Right lobe of liver (tissue), 4 donors: ENCODE results near the gene CENPP.

Source experiments
- POLR2A ChIP-seq: fragments of 450-650 bp; IDR thresholded peaks from one replicate; pipeline ENCODE4 v1.6.1; 2017; ENCODE audit warnings: antibody characterized with exemption, mild to moderate bottlenecking
- TF ChIP-seq, protein P1 (sequence below), 4 donors: fragments of 200-600 bp in 3 of 4; fragments of 450-650 bp in 1 of 4; IDR thresholded peaks; one replicate each; pipeline versions ENCODE4 v1.5.1 to v1.8.0; 2016 to 2022; ENCODE audit warnings: antibody characterized with exemption in 4 of 4, mild to moderate bottlenecking in 2 of 4
- donor health status: DM: no; HTN: no; CAD: no.
- donor health status: DM: no; HTN: no; CAD: no.
- donor health status: DM: no; HTN: yes; CAD: no.

DNA sequence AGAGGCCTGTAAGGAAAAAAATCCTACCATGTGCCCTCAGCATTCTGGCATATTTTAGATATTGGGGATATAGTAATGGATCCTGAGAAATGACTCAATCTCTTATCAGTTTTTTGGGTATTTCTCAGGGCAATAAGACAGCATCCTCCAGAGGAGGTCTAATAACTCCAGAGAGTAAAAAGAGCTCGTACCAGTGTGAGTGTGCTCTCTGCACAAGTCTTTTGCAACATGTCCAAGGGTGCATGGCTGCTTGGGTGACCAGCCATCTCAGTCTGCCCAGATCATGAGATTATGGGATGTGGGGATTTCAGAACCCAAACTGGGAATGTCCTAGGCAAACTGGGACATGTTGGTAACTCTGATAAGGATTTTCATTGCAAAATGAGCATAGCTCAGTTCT lies 141.3 kb downstream of the CENPP start:
- TF ChIP-seq, protein P1, sequence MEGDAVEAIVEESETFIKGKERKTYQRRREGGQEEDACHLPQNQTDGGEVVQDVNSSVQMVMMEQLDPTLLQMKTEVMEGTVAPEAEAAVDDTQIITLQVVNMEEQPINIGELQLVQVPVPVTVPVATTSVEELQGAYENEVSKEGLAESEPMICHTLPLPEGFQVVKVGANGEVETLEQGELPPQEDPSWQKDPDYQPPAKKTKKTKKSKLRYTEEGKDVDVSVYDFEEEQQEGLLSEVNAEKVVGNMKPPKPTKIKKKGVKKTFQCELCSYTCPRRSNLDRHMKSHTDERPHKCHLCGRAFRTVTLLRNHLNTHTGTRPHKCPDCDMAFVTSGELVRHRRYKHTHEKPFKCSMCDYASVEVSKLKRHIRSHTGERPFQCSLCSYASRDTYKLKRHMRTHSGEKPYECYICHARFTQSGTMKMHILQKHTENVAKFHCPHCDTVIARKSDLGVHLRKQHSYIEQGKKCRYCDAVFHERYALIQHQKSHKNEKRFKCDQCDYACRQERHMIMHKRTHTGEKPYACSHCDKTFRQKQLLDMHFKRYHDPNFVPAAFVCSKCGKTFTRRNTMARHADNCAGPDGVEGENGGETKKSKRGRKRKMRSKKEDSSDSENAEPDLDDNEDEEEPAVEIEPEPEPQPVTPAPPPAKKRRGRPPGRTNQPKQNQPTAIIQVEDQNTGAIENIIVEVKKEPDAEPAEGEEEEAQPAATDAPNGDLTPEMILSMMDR (IDR thresholded peaks at IDR 0.05), result no peak
- TF ChIP-seq POLR2A, result no peak
